HG02870 (cell line): Measurements from ENCODE around the gene BAZ1B.
A peak's percentile ranks its signal among the peaks of the same experiment; 100 is the strongest.
"Not testable (repeated sequence)": the region's sequence is repeated elsewhere in the genome, so short reads cannot be mapped to it uniquely, and the experiment has no call there.

ENCODE experiments used
- ATAC-seq: cut with Tn5 transposase; IDR thresholded peaks from one replicate; pipeline ENCODE4 v1.9.1; 2021; ENCODE audit warnings: mild to moderate bottlenecking, moderate library complexity; ENCODE audit not compliant: unreplicated experiment

BAZ1B gene

DNA sequence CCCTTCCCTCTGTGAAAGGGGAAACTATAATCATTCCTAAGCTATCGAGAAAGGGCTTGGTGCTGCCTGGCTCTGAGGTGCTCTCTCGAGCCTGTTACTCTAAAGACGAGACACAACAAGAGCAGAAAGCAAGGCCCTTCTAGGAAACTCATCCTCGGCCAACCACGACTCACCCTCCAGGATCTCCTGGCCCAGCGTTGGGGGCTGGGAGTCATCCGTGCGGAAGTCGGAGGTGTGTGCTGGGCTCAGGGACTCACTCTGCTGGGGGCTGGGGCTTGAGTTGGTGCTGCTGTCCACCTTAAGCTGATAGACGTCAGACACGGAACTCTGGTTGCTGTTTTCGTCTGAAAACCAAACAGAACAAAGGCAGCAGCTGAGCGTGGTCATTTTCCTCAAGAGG lies 17.6 kb upstream of the BAZ1B start:
- ATAC-seq: no peak

DNA sequence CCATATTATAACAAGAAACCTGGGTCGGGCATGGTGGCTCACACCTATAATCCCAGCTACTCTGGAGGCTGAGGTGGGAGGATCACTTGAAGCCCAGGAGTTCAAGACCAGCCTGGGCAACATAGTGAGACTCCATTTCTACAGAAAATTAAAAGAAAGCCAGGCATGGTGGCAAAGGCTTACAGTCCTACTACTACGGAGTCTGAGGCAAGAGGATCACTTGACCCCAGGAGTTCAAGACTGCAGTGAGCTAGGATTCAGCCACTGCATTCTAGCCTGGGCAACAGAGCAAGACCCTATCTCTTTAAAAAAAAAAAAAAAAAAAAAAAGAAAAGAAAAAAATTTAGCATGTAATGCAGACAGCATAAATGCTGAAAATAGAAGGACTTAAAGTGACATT lies 16.4 kb upstream of the BAZ1B start:
- ATAC-seq: not testable (repeated sequence)

DNA sequence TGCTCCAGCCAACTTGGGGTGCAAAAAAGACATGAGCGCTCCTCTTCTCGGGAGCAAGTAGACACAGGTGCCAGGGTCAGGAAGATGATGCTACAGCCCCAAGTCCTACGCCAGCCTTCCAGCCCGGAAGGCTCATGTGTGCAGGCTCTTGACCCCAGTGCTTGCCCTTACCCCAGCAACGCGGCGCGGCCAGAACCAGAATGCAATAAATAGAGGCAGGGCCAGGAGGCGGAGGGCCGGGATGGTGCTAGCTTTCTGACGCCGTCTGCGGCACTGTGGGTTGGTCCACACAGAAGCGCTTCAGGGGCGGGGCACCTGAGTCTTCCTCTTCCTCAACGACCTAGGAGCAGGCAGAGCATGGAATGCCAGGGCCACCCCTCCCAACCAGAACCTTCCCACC lies 15.0 kb upstream of the BAZ1B start:
- no peak for ATAC-seq

DNA sequence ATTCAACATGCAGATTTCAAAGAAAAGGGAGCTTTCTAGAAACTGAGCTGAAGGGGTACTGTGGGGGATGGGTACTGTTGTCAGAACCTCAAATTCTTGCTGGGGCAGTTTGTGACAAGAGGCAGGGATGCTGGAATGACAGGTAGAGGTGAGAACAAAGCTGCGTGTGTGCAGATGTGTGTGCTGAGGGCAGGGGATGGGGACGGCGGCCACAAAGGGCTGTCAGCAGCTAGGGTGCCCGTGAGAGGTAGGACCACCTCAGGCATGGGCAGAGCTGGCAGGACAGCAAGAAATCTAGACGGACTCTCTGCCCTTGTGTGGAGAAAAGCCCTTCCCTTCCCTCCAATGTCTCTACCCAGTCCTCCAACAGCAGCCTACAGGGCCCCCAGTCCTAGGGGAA lies 14.4 kb upstream of the BAZ1B start:
- no peak for ATAC-seq

DNA sequence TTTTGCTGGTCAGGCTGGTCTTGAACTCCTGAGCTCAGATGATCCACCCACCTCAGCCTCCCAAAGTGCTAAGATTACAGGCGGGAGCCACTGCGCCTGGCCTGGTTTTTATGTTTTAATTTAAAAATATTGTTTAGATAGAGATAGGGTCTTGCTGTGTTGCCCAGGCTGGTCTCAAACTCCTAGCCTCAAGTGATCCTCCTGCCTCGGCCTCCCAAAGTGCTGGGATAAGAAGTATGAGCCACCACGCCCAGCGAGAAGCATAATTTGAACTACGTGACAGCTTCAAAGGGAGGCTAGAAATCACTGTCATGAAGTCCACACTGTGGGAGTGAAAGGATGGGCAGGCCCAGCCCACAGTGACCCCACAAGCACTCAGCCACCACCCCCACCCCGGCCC lies 13.8 kb upstream of the BAZ1B start:
- not testable (repeated sequence) for ATAC-seq

DNA sequence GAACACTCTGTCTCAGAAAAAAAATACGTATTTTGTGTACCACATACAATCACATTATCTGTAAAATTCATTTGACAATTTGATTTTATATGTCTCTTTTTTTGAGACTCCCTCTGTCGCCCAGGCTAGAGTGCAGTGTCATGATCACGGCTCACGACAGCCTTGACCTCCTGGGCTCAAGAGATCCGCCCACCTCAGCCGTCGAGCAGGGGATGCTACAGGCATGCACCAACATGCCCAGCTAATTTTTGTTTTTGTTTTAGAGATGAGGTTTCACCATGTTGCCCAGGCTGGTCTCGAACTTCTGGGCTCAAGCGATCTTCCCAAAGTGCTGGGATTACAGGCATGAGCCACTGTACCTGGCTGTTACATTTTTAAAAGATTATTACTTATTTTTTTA lies 11.6 kb upstream of the BAZ1B start:
- no peak for ATAC-seq

DNA sequence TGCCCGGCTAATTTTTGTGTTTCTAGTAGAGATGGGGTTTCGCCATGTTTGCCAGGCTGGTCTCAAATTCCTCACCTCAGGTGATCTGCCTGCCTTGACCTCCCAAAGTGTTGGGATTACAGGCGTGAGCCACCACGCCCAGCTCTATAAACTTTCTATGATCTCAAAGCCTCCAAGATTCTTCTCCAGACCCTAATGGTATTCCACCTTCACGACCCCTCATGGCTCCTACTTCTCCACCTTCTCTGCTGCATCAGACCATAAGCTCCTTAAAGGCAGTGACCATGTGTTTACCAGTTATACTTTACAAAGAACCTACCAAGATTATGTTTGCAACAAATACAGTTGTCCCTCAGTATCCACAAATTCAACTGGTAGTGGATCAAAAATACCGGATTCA lies 10.1 kb upstream of the BAZ1B start:
- ATAC-seq: no peak

DNA sequence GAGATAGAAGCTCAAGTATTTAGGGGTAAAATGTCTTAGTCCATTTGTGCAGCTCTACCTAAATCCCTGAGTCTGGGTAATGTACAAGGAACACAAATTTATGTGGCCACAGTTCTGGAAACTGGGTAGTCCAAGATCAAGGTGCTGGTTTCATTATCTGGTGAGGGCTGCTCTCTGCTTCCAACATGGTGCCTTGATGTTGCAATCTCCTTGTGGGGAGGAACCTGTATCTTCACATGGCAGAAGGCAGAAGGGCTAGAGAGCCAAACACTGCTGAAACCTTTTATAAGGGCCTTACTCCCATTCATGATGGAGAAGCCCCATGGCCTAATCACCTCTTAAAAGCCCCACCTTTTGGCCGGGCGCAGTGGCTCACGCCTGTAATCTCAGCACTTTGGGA lies 8.7 kb upstream of the BAZ1B start:
- ATAC-seq: no peak

DNA sequence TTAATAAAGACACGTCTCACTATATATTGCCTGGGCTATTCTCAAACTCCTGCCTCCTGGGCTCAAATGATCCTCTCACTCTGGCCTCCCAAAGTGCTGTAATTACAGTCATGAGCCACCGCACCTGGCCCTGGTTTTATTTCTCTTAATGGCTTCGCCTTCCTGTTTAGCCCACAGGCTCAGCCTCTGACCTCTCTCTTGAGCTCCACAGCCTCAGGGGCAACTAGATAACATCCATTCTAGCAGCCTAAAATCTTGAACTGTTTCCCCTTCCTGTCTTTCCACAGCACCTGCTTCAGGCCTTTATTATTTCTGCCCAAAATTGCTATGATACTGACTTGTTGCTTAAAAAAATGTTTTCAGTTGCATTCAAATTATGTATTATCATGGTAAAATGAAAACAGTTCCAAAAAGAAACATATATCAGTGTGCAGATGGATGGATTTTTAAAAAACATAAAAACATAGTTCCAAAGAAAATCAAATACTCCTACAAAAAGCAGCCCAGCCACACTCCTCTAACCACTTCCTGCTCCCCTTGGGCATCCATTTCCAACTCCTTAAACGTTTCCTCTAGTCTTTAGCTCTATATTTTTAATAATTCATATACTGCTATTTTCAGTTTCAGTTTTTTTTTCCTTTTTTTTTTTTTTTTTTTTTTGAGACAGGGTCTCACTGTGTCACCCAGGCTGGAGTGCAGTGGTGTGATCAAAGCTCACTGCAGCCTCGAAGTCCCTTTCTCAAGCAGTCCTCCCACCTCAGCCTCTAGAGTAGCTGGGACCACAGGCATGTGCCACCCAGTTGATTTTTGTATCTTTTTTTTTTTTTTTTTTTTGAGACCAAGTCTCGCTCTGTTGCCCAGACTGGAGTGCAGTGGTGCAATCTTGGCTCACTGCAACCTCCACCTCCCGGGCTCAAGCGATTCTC lies 5.1 kb upstream of the BAZ1B start:
- no peak for ATAC-seq

DNA sequence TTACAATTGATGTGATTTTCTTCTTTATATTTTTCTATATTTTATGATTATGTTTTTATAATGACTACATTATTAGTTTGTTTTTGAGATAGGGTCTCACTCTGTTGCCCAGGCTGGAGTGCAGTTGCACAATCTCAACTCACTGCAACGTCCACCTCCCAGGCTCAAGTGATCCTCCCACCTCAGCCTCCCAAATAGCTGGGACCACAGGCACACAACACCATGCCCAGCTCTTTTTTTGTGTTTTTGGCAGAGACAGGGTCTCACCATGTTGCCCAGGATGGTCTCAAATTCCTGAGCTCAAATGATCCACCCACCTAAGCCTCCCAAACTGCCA lies 4.0 kb upstream of the BAZ1B start:
- not testable (repeated sequence) for ATAC-seq

DNA sequence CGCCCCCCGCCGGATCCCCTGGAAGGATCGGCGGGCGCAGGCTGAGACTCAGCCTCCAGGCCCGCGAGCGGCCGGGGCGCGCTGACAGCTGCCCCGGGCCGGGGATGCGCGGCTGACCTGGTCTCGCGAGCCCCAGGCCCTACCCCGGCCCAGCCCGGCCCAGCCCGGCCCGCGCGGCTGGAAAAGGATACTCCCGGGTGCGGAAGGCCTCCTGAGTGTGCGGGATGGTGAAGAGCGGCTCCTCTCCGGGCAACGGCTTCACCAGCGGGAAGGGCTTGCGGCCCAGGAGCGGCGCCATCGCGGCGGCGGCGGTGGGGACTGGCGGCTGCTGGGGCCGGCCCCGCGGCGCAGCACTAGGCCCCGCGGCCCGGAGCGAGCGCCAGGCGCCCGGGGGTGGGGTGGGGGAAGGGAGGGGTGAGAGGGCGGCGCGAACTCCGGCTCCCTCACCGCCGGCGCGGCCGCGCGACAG lies 423 bp downstream of the BAZ1B start:
- ATAC-seq: peak; percentile 34

DNA sequence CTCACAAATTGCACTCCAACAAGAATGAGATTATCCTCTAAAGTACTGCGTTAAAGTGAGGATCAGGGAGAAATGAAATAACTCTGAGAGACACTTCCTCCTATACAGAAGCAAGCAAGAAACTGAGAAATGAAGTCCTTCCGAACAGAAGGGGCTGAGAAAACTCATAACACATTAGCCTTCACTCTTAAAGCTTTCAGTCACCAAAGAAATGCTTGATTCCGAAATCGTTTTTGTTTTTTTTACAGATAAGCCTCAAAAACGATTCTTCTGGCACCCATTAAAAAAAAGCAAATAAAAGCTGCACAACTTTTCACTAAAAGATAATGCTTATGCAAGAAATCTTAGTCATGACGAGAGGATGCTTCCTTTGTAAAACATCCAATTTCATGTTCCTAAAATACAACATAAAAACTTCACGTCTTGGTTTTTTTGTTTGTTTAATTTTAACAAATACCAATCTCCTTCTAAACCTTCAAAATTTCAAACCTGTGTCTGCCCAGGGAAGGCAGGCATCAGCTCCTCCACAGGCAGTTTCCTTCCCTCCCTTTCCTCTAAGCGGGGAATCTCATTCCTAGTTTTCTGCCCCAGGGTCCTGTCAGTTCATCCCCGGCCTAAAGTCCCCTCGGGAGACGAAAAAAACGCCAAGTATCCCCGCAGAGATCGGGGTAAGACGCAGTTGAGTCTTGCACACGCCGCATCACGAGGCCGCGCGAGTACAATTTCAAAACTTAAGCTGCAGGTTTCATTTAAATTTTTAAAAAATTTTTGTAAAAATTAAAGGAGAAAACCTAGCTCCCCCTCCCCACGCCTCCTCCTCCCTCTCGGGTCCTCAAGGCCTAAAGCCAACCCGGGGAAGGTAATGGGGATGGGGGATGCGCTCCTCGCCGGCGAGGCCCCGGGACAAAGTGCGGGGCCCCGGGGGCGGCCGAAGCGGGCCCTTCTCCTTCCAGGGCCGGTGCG lies 1.1 kb downstream of the BAZ1B start:
- no peak for ATAC-seq

DNA sequence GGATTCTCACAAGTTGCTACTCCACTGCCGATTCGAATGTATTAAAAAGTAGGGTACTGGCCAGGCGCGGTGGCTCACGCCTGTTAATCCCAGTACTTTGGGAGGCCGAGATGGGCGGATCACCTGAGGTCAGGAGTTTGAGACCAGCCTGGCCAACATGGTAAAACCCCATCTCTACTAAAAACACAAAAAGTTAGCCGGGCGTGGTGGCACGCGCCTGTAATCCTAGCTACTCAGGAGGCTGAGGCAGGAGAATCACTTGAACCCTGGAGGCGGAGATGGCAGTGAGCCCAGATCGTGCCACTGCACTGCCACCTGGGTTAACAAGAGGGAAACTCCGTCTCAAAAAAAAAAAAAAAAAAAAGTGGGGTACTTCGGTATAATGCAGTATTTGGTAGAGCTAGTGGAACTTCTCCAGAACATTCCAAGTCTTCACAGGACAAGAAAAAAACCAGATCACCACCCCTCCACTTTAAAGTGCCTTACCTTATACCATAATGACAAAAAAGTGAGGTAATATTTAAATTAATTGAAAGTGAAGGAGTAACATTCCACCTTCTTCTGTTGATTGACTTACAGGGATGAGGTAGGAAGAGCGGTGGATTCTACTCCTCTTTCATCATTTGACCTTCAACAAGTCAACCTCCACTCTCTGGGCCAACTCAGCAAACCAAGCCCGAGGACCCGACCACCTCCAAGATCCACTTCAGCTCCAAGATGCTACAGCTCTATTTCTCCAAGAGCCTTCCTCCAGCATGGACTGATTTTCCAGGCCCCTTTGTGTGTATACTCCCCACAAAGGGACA lies 2.0 kb downstream of the BAZ1B start:
- no peak for ATAC-seq

DNA sequence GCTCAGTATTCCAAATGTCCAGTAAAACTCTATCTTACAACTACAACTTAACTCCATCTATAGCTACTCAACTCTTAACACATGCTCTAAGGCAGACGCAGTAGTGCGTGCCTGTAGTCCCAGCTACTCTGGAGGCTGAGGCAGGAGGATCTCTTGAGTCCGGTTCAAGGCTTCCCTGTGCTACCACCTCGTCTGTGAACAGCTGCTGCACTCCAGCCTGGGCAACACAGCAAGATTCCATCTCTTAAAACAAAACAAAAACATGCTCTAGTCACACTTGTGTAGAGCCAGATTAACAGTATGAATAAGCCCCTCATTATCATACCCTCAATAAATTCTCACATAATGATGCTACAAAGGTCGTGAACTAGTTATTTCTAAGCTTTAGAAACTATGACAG lies 3.6 kb downstream of the BAZ1B start:
- ATAC-seq: no peak

DNA sequence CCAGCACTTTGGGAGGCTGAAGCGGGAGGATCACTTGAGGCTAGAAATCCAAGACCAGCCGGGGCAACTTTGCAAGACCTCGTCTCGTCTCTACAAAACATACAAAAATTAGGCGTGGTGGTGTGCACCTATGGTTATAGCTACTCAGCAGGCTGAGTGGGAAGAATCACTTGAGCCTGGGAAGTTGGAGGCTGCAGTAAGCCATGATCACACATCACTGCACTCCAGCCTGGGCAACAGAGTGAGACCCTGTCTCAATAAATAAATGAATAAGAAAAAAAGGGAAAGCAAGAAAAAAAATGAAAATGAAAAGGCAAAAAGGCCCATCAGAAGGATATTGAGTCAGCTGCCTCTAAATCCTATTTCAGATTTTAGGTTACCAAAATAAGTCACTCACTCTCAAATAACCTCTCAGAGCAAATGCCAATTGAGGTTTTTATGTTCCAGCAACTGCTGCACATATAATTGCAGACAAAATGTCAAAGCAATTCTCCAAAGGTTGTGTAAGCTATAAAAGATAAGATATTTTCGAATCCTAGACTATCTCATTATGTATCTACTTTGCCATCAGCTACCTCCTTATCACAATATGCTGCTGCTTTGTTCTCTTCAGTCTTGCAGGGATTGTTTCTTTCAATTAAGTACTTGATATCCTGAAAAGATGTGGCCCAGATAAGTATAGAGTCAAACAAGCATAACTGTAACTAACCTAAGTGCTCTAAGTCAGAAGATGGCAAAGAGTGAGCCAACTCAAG lies 4.7 kb downstream of the BAZ1B start:
- ATAC-seq: no peak

DNA sequence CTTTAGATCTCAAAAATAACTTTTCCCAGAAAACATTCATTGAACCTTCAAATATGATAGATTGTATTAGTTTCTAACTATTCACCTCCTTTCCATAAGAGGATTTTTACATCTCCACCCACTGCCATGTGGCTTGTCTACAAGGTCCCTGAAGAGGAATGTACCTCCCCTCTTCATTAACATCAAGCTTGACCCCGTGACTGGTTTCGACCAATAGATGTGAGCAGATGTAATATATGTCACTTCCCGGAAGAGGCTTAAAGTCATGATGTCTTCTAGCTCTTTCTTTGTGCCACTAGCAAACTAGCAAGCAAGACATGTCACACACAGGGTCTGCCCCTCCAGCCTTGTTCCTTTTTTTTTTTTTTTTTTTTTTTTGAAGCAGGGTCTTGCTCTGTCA lies 6.9 kb downstream of the BAZ1B start:
- no peak for ATAC-seq

DNA sequence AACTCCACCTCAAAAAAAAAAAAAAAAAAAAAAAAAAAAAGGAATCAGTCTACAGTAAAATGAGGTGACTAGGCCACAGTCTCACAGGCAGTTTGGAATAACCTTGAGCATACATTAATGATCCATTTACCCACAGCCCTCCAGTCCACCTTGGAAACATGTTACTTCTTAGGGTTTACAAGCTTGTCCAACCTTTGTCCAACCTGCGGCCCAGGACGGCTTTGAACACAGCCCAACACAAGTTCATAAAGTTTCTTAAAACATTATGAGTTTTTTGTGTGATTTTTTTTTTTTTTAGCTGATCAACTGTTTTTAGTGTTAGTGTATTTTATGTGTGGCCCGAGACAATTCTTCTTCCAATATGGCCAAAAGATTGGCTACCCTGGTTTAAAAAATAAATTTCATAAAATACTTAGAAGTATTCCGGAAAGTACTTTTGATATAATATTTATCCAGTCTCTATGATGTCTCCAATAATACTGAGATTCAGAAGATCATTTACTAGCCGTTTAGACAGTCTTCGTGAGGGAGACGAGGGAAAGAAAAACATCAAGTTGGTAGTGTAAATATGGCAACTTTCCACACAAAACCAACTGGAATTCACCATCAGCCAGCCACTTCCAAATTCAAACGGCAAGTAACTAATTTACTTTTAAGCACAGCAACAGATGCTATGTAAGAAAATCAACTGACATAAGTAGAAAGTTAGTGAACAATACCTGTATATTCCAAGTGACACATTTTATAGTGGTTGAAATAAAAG lies 9.9 kb downstream of the BAZ1B start:
- ATAC-seq: no peak

DNA sequence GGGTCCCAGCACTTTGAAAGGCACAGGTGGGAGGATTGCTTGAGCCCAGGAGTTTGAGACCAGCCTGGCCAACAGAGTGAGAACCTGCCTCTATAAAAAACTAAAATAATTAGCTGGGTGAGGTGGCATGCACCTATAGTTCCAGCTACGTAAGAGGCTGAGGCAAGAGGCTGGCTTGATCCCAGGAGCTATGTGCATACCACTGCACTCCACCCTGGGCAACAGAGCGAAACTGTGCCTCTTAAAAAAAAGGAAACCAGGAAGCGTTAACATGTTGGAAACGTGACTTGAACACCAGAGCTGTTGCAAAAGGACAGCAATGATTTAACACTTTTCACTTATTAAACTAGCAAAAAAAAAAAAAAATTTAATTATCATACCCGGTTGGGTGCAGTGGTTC lies 12.6 kb downstream of the BAZ1B start:
- no peak for ATAC-seq

DNA sequence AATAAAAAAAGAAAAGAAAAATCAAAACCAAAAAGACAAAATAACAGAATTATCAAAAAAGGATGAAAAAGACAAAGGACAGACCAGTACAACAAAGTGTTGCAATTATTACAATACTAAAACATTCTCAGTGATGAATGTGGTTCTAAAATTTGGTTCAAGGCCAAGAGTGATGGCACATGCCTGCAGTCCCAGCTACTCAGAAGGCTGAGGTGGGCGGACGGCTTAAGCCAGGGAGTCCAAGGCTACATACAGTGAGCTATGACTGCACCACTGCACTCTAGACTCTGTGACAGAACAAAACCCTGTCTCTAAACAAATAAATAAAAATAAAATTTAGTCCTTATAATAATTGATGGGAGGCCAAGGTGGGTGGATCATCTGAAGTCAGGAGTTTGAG lies 14.5 kb downstream of the BAZ1B start:
- no peak for ATAC-seq

DNA sequence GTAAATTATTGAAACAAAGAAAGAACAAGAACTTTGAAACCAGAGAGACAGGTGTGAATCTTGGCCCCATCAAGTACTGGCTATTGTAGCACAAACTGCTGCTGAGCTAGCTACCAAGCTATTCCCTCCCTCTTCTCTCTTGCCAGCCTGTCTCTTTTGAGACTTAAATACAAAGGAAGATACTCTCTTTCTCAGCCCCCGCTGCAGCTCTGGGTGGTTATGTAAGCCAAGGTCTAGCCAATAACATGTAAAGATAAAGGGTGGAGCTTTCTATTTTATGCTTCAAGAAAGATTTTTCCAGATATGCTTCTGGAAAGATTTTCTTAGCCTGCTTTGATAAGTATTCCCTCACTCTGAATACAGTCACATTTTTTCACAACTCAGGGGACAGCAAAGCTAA lies 17.2 kb downstream of the BAZ1B start:
- no peak for ATAC-seq
